Right atrium auricular region (tissue), 2 donors: Measurements from ENCODE around the gene CTTN. TPM values are rescaled to one million over a fixed set of nuclear protein-coding genes. Genes with fewer than 3 reads are reported as not detected.

ENCODE experiments used
- DNase-seq: peaks from one replicate; pipeline ENCODE4 v3.0.0-alpha.2; 2019; ENCODE audit warnings: low spot score
- H3K27ac ChIP-seq, 2 donors: fragments of 200-600 bp; sonication (generic); 1 replicate in 1 of 2; 2 replicates in 1 of 2; pipeline ENCODE4 v1.5.1; 2016 to 2019
- H3K27me3 ChIP-seq, 2 donors: fragments of 200-600 bp; sonication (generic); one replicate each; pipeline versions ENCODE4 v1.5.1 to v1.6.0; 2017 to 2019
- H3K36me3 ChIP-seq: fragments of 200-600 bp; sonication (generic); one replicate; pipeline ENCODE4 v1.5.1; 2016
- H3K4me1 ChIP-seq, 2 donors: fragments of 200-600 bp; sonication (generic); one replicate each; pipeline versions ENCODE4 v1.5.1 to v1.6.0; 2017 to 2019
- H3K4me3 ChIP-seq, 2 donors: fragments of 200-600 bp; sonication (generic); 1 replicate in 1 of 2; 2 replicates in 1 of 2; pipeline ENCODE4 v1.5.1; 2017 to 2019; ENCODE audit warnings: mild to moderate bottlenecking in 1 of 2, moderate library complexity in 1 of 2
- H3K9me3 ChIP-seq, 2 donors: fragments of 200-600 bp; sonication (generic); one replicate each; pipeline ENCODE4 v1.5.1; 2019
- total RNA-seq, 2 donors: library from RNA; depleted of rRNA; stranded (reverse); fragments of >200 nt; gene quantifications; one replicate each; pipeline ENCODE4 v1.1.0, GENCODE V29; 2016
- TF ChIP-seq, protein P1 (sequence below), 2 donors: fragments of 200-600 bp; sonication (generic); IDR thresholded peaks; one replicate each; pipeline ENCODE4 v1.5.1; 2019; ENCODE audit warnings: antibody characterized with exemption in 2 of 2

CTTN gene
- total RNA-seq, 2 donors from 2014 or later: 67.0 to 99.2 TPM

DNA sequence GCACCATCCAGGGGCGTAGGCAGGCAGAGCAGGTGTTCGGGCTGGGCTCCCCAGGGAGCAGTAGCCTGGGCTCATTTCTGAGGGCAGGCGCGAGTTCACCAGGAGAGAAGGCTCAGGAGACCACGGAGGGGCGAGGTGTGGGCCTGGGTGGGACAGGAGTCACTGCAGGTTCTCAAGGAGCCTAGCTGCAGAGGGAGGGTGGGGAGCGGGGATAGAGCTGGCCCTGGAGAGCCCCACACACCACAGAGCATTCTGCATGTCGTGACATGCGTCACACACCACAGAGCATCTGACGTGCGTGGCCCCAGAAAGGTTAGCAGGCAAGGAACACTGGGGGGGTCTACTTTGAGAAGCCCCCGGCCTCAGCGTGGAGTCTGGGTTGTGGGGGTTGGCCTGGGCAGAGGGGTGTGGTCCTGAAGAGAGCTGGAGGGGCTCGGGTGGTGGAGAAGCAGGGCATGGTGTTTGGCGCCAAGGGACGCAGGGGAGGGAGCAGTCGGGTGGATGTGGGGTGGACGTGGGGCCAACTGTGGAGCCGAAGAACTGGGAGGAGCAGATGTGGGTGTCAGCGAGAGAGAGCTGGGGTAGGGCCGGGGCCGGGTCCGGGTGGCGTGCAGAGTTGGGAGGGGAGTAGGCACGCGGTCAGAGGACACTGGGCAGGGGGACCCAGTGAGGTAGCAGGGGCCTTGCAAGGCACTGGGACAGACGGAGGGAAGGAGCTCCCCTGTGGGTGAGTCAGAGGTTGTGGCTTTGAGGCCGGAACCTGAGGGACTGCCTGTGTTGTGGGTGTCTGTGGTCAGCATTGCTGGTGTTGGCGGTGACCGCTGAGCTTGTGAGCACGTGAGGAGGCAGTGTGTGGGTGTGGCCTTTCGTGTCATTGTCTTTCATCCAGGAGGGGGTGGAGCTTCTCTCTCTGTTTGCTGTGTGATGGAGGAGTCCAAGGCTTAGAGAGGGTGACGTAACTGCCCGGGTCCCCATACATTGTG lies 25.5 kb downstream of the CTTN start:
- TF ChIP-seq, protein P1, sequence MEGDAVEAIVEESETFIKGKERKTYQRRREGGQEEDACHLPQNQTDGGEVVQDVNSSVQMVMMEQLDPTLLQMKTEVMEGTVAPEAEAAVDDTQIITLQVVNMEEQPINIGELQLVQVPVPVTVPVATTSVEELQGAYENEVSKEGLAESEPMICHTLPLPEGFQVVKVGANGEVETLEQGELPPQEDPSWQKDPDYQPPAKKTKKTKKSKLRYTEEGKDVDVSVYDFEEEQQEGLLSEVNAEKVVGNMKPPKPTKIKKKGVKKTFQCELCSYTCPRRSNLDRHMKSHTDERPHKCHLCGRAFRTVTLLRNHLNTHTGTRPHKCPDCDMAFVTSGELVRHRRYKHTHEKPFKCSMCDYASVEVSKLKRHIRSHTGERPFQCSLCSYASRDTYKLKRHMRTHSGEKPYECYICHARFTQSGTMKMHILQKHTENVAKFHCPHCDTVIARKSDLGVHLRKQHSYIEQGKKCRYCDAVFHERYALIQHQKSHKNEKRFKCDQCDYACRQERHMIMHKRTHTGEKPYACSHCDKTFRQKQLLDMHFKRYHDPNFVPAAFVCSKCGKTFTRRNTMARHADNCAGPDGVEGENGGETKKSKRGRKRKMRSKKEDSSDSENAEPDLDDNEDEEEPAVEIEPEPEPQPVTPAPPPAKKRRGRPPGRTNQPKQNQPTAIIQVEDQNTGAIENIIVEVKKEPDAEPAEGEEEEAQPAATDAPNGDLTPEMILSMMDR (IDR thresholded peaks at IDR 0.05): no peak
- DNase-seq: no peak
- Histone ChIP-seq H3K9me3 (no peaks in the 10 kb centered on the region), H3K4me3 (no peak overlapping the region), H3K27ac (no peak overlapping the region), H3K36me3 (peaks cover 89% of the 10 kb centered on the region), H3K27me3 (no peaks in the 10 kb centered on the region), H3K4me1 (no peaks in the 10 kb centered on the region)

DNA sequence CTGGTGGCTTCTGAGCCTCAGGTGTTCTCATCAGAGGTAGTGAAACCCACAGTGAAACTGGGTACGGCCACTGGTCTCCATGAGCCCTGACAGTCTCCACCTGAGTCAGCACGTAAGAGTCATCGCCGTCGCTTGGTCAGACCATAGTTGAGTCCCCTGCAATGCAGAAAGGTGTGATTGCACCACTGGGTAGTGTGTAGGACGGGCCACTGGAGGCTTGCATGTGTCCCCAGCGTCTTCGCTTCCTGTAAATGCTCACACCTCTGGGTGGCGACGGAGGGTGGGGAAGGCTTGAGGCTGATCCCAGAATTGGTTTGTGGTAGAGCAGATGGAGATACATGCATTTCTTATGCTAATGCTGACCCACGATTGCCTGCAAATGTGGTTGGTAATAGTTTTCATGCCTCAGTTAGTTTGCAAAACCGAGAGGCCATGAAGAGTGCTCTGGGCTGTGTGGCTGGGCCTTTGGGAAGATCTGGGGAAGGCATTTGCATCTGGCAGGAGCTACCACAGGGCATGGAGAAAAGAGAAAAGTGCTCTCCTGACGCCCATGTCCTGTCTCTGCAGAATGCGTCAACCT lies 26.5 kb downstream of the CTTN start:
- Histone ChIP-seq H3K9me3 (no peaks in the 10 kb centered on the region), H3K27me3 (no peaks in the 10 kb centered on the region), H3K4me3 (no peak overlapping the region), H3K27ac (no peak overlapping the region), H3K36me3 (peaks cover 89% of the 10 kb centered on the region), H3K4me1 (no peaks in the 10 kb centered on the region)
- DNase-seq: no peak
- TF ChIP-seq, protein P1 (IDR thresholded peaks at IDR 0.05): no peak

DNA sequence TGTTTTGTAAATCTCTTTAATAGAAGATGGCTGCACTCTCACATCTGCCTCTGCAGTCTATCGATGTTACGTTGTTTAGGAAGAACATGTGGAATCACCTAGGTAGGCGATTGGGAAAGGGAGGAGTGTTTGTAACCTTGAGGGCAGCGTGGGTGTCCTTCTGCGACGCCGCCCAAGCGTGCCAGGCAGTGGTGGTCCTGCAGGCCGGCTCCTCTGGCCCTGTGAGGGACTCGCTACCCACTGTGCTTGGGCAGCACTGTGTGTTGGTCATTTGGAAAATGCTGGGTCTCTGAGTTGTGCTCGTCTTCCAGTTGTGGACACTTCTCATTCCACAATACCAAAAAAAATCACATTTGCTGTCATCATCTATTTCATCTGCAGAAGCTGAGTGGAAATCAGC lies 29.1 kb downstream of the CTTN start:
- TF ChIP-seq, protein P1 (IDR thresholded peaks at IDR 0.05): no peak
- DNase-seq: no peak
- no peak overlapping the region for H3K27ac ChIP-seq
- peaks cover 89% of the 10 kb centered on the region for H3K36me3 ChIP-seq
- no peaks in the 10 kb centered on the region for H3K27me3 ChIP-seq
- H3K4me1 ChIP-seq: no peaks in the 10 kb centered on the region
- no peak overlapping the region for H3K4me3 ChIP-seq
- H3K9me3 ChIP-seq: no peaks in the 10 kb centered on the region

DNA sequence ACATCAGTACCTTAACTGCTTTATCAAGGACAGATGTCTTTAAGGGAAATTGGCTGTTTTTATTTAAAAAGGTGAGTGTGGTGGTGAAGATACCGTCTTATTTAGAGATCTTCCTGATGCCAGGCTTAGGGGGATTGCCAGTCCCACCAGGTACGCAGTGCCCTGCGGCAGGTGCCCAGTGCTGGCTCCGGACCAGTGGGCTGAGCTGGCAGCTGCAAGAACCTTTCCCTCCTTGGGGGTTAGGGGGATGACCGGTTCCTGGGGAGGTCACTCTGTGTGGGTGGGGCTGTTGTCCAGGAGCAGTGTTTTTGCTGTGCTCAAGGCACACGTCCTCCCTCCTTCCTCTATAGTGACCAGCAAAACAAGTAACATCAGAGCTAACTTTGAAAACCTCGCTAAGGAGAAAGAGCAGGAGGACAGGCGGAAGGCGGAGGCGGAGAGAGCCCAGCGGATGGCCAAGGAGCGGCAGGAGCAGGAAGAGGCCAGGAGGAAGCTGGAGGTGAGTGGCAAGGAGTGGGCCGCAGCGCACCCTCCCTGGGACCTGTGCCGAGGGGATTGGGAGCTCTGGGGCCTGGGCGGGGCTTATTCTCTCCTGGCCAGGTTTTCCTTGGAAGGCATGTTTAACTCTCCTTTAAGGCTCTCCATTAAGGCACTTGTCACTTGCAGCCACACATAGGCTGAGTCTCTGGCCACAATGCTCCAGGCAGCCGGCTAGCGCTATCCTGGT lies 30.5 kb downstream of the CTTN start:
- no peaks in the 10 kb centered on the region for H3K9me3 ChIP-seq
- no peak overlapping the region for H3K4me3 ChIP-seq
- H3K27ac ChIP-seq: no peak overlapping the region
- H3K4me1 ChIP-seq: no peaks in the 10 kb centered on the region
- peaks cover 89% of the 10 kb centered on the region for H3K36me3 ChIP-seq
- H3K27me3 ChIP-seq: no peaks in the 10 kb centered on the region
- DNase-seq: no peak
- TF ChIP-seq, protein P1 (IDR thresholded peaks at IDR 0.05): no peak

DNA sequence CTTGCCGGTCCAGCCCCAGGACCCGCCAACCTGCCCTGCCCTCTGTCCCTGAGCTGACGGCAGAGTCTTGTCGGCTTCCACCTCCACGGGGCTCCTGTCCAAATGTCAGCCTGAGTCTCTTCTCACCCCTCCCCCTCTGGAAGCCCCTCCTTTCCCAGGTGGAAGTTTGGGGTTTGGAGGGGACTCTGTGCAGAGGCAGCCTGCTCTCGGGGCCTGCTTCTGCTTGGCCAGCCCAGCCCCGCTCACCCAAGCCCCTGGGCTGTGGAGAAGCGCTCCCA lies 31.0 kb downstream of the CTTN start:
- Histone ChIP-seq H3K4me3 (no peak overlapping the region), H3K36me3 (peaks cover 89% of the 10 kb centered on the region), H3K9me3 (no peaks in the 10 kb centered on the region), H3K27me3 (no peaks in the 10 kb centered on the region), H3K27ac (no peak overlapping the region), H3K4me1 (no peaks in the 10 kb centered on the region)
- DNase-seq: no peak
- TF ChIP-seq, protein P1 (IDR thresholded peaks at IDR 0.05): no peak
